ENCODE measurements around the gene NCOA1. TPM values are rescaled to one million over a fixed set of nuclear protein-coding genes. Genes with fewer than 3 reads are reported as not detected.

Gene NCOA1
- total and polyA plus RNA-seq, 10 of the 15 experiments (the other 5 are each of a cell fraction or from before 2014, with no cell fraction given), result 1.8 to 35.6 (median 6.1) TPM

GRCh38 chr2:24682304-24682703 lies 191.2 kb downstream of the NCOA1 start (continued):
- TF ChIP-seq CUX1 (IDR thresholded peaks at IDR 0.05; ENCODE audit: insufficient replicate concordance, low read depth, low read length), result no peak
- TF ChIP-seq BACH1 (IDR thresholded peaks at IDR 0.05; ENCODE audit: borderline replicate concordance), result no peak
- no peak for TF ChIP-seq SUPT20H (IDR thresholded peaks at IDR 0.05; ENCODE audit: borderline replicate concordance, control insufficient read depth, low read depth, low read length)
- TF ChIP-seq MEF2B (IDR thresholded peaks at IDR 0.05; ENCODE audit: partially characterized antibody, poor library complexity, severe bottlenecking), result no peak

GRCh38 chr2:24683408-24683807 lies 192.4 kb downstream of the NCOA1 start:
- in situ Hi-C loops (cut with MboI), result no loop called here
- ATAC-seq, result no peak
- H3K79me2 ChIP-seq (ENCODE audit: control insufficient read depth, insufficient read depth, low read length), result no peaks in the 10 kb centered on the region
- TF ChIP-seq ZNF622 (IDR thresholded peaks at IDR 0.05) (no peak), SKIL (IDR thresholded peaks at IDR 0.05; ENCODE audit: low read depth, poor library complexity, severe bottlenecking) (no peak), ZNF274 (IDR thresholded peaks at IDR 0.05; ENCODE audit: insufficient read depth, insufficient read length) (no peak), EED (IDR thresholded peaks at IDR 0.05; ENCODE audit: low read depth) (no peak), ZNF687 (IDR thresholded peaks at IDR 0.05) (no peak), ETV6 (conservative IDR thresholded peaks at IDR 0.05 in 1 of 2, IDR thresholded peaks at IDR 0.05 in 1 of 2; ENCODE audit: borderline replicate concordance in 1 of 2, low read depth in 1 of 2) (no peak)

More at GRCh38 chr2:24683408-24683807, 192.4 kb downstream of the NCOA1 start:
- Histone ChIP-seq H3K9ac (ENCODE audit: control insufficient read depth, insufficient read depth, low read length) (no peak overlapping the region), H3K4me3 (no peak overlapping the region), H3K36me3 (ENCODE audit: control insufficient read depth in 2 of 2, insufficient read depth in 2 of 2, low read length in 1 of 2) (no peaks in the 10 kb centered on the region), H3K9me3 (replicated peaks; ENCODE audit: control insufficient read depth, insufficient read depth, low read length) (no peaks in the 10 kb centered on the region), H3K4me2 (ENCODE audit: control insufficient read depth, insufficient read depth) (no peak overlapping the region), H3K27ac (ENCODE audit: control insufficient read depth, insufficient read depth) (no peak overlapping the region), H2AFZ (ENCODE audit: control insufficient read depth, low read depth, low read length) (no peak overlapping the region), H4K20me1 (ENCODE audit: control insufficient read depth, insufficient read depth) (no peaks in the 10 kb centered on the region), H3K4me1 (ENCODE audit: control insufficient read depth, insufficient read depth, low read length) (no peaks in the 10 kb centered on the region), H3K27me3 (replicated peaks in 1 of 2; ENCODE audit: control insufficient read depth in 2 of 2, insufficient read depth in 2 of 2, low read length in 1 of 2) (no peaks in the 10 kb centered on the region)
- RAD21 ChIA-PET (ENCODE audit: unreplicated experiment), result no interaction called here
- POLR2A ChIA-PET, result interaction anchor here (1.3 kb wide), 1 partner anchor 8 kb away, joined by 3 read pairs; no protein-coding TSS in a partner anchor
- SMC1A ChIA-PET (ENCODE audit: uncharacterized antibody, unreplicated experiment), result interaction anchor here (1.4 to 1.6 kb wide), 2 partner anchors 16 to 249 kb away, joined by 3 read pairs; no protein-coding TSS in a partner anchor
- CTCF ChIA-PET, result interaction anchor here (1.4 to 1.5 kb wide), 2 partner anchors 261 to 273 kb away, joined by 4 read pairs; no protein-coding TSS in a partner anchor
- 100% methylated on average over 1 of the region's 1 CpG for WGBS (ENCODE audit: insufficient coverage, insufficient replicate concordance, low lambda C conversion rate, missing lambda C conversion rate)
- intact Hi-C loops (cut with micrococcal nuclease; ENCODE audit: unreplicated experiment), result no loop called here
- FAIRE-seq (no peak), DNase-seq (ENCODE audit: low read depth, low spot score) (no peak)
- BruUV-seq (replicated peaks), result no TSS peak

Data from GM12878 (cell line).